COR-L47 (cell line): Measurements from ENCODE around the gene ANP32E.
"Not testable (repeated sequence)": the region's sequence is repeated elsewhere in the genome, so short reads cannot be mapped to it uniquely, and the experiment has no call there.

Experiments
- DNase-seq: peaks from one replicate; lab custom pipeline; 2025; lab: John Stamatoyannopoulos, UW

The ANP32E gene

DNA sequence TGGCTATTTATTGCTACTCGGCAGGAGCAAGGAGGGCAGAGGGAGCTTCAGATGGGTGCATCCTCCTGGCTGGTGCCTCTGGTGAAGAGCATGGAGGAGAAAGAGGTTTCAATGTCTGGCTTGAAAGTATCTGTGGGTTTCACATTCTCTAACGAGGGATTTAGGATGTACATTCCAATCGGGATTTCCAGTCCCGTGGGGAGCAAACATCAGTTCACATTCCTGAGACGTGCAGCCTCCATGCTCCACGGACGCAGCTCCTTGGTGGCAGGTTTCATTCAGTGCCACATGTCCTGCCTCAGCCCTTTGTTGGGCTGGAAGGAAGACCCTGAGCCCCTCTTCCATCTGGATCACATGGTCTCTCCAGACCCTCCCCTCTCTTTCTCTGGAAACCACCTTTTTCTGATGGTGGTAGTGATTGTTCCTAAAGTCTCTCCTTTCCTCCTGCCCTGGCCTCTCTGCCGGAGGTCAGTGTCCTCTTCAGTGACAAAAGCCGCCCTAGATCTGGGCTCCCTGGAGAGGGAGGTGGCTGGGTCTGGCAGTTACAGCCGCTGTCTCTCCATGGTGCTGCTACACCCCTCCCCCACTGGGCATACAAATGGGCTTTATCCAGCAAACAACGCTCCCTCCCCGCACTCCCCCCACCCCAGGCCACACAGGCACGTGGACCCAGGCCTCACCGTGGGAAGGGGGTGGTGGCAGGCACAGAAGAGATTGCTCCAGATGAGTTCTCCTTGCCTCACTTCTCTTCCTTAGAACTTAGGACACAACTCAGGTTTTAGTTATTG is 20.8 kb upstream of the ANP32E start:
- DNase-seq, result no peak

DNA sequence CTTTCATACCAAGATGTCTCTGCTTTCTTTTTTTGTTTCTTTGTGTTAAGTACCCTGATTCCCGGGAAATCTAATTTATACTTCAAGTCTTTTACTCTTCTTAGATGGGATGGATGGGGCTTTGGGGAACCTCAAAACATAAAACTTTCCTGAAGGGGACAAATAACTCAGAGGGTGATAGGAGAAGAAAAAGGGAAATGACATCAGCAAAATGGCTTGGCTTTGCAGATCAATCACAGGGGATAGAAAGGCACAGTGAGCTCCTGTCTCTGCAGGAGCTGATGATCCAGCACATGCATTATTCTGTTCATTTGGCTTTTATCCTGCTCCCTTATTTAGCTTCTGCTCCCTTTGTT is 20.3 kb upstream of the ANP32E start:
- no peak for DNase-seq

- DNase-seq, result no peak
Observed at GRCh38 chr1:150249936-150250335, 14.0 kb upstream of the ANP32E start.

DNA sequence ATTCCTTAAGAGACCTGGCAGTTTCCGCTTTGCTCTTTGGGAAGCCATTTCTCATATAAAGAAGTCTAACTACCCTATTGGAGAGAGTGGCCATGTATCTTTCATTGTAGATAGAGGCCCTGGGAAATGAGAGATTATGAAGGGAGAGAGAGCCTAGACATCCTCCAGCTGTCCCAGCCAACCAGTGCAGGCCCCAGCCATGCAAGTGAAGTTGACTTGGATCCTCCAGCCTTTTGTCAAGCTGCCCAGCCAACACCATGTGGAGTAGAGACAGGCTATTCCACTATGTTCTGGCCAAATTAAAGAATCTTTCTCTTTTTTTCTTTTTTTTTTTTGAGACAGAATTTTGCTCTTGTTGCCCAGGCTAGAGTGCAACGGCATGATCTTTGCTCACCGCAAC is 7.1 kb upstream of the ANP32E start:
- DNase-seq, result no peak

DNA sequence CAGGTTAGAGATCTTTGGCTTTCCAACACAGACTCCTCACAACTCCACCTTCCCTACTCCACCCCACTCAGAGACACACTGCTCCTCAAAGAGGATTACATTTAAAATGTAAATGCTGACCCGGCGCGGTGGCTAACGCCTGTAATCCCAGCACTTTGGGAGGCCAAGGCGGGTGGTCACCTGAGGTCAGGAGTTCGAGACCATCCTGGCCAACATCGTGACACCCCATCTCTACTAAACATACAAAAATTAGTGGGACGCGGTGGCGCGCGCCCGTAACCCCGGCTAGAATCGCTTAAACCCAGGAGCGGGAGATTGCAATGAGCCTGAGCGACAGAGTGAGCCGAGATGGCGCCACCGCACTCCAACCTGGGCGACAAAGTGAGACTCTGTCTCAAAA is 1.8 kb upstream of the ANP32E start:
- DNase-seq, result no peak

GRCh38 chr1:150237176-150237575 is 1.3 kb upstream of the ANP32E start:
- DNase-seq, result not testable (repeated sequence)

- no peak for DNase-seq
Observed at GRCh38 chr1:150236614-150237100, 745 bp upstream of the ANP32E start.

DNA sequence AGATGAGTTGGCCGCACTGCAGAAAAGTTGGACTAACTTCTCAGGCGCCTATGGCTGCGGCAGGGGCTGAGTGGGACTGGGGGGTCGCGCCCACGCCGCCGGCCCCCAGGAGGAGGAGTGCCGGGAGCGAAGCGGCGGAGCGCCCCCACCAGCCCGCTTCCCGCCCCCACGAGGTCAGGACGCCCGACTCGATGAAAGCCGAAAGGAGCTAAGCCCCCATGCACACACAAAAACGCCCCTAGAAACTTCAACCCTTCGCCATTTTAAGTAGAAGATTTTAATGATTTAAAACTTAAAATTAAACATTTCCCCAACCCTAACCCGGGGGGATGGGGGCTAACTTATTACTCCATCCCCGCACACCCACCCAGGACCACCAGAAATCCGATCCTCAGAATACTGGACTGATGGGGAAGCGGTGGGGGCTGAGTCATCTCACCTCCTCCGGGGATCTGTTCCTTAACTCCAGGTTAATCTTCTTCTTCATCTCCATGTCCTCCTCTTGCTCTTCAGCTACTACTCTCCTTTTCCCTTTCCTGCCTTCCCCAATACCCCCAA is 539 bp downstream of the ANP32E start:
- DNase-seq, result no peak

GRCh38 chr1:150234566-150235293 is 1.2 kb downstream of the ANP32E start:
- DNase-seq, result peak; percentile 28

DNA sequence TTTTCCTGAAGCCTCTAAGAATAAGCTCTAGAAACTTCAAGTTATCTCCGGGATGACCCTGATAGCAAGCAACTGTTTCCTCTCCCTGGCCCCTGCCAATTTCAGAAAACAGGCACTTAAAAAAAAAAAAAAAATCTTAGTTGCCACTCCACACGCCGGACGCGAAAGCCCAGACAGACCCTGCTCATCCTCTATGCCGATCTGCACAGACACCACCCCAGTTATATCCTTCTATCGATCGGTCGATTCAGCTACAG is 1.7 kb downstream of the ANP32E start:
- DNase-seq, result no peak

DNA sequence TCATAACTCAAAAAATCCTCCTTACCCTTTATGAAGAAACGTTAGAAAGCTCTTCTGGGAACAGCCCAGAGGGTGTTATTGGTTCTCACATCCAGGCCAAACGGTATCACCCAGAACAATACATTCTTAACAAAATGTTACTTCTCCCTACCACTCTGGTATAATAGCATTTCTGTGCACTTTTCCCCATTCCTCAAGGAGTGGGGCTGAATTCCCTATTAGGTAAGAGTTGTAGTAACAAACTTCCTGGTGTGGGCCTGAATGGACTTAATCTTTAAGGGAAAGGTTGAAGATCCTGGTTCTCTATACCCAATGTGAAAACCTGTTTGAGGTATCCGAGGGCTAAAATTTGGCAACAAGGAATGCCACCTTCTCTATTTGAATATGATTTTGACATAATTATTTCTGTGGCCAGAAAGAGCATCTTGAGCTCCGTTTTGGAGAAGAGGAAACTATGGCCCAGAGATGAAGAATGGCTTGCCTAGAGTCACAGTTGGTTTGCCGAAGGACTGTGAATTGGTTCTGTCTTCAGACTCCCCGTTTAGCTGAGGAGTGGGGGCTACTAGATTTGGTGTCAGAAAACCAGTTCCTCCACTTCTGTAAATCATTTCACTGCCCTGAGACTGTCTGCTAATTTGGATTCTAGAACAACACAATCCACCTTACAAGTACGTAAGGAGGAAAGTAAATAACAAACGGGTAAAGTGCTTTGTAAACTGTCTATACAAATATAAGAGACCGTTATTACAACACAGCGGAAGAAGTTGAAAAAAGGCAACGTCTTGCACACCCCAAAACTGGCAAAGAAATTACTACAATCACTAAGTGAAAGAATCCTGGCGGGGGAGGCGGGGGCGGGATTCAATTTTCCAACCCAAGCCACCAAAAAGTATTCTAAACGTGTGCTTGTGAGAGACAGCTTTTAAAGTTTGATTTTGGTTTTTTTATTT is 2.3 kb downstream of the ANP32E start:
- no peak for DNase-seq

- DNase-seq, result not testable (repeated sequence)
Observed at GRCh38 chr1:150232921-150233320, 3.0 kb downstream of the ANP32E start.

GRCh38 chr1:150228246-150228645 is 7.7 kb downstream of the ANP32E start:
- DNase-seq, result not testable (repeated sequence)

- no peak for DNase-seq
Observed at GRCh38 chr1:150227228-150227627, 8.7 kb downstream of the ANP32E start.

DNA sequence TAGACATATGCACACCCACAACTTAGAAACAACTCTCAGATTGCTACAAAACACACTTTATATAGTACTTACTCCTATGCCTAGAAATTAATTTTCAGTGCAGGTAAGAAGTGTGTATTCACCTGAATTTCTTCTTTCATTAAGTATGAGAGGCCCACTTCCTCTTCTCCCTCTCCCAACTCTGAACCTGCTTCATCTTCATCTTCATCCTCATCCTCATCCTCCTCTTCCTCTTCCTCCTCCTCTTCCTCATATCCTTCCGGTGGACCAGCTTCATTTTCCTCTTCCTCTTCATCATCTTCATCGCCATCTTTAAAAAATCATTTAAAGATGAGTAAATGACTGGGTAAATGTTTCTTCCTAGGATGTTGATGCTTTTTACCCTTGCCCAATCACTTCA is 9.4 kb downstream of the ANP32E start:
- DNase-seq, result no peak

GRCh38 chr1:150225546-150225945 is 10.4 kb downstream of the ANP32E start:
- DNase-seq, result no peak

GRCh38 chr1:150224983-150225382 is 10.9 kb downstream of the ANP32E start:
- no peak for DNase-seq

DNA sequence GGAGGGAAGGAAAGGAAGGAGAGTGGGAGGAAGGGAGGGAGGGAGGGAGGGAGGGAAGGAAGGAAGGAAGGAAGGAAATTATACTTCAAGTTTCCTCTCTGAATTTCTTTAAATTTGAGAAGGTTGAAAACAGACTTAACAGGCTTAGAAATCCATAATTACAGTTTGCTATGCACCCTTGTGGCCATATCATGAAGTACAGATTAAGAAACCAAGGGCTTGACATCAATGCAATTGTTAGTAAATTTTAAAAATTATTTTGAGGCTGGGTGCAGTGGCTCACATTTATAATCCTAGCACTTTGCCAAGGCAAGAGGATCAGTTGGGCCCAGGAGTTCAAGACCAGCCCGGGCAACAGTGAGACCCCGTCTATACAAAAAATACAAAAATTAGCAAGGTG is 14.4 kb downstream of the ANP32E start:
- no peak for DNase-seq

GRCh38 chr1:150215855-150216254 is 20.1 kb downstream of the ANP32E start:
- not testable (repeated sequence) for DNase-seq

DNA sequence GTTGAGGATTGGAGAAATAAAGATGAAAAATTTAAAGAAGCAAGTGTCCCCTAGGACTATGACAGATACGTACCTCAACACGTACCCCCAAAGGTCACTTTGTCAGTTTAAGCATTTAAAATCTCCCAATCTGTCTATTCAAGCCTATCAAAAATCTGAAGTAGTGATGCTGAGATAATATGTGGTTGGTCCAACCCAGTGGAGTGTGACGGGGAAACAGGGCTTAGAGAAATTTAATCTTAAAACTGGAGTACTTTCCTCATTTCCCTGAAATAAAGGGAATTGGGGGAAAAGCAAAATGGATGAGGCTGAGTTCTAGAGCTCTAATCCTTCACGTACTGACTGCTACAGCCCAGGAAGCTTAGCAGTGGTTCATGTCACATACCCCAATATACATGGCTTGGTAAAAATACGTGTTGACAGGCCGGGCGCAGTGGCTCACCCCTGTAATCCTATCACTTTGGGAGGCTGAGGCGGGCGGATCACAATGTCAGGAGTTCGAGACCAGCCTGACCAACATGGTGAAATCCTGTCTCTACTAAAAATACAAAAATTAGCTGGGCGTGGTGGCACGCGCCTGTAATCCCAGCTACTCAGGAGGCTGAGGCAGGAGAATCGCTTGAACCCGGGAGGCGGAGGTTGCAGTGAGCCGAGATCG is 21.7 kb downstream of the ANP32E start:
- not testable (repeated sequence) for DNase-seq
